Measurements from ENCODE around the gene SYT10.
"Not testable (repeated sequence)": the region's sequence is repeated elsewhere in the genome, so short reads cannot be mapped to it uniquely, and the experiment has no call there.

DNA sequence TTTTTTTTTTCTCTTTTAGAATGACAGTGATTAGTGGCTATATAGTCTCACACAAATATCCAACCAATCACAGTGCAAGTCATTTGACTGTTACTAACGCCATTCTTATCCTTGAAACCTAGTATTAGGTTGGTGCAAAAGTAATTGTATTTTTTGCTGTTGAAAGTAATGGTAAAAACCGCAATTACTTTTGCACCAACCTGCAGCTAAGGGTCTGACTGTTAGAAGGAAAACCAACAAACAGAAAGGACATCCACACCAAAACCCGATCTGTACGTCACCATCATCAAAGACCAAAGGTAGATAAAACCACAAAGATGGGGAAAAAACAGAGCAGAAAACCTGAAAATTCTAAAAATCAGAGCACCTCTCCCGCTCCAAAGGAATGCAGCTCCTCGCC, 27.2 kb downstream of the SYT10 start:
- TF ChIP-seq, protein P1, sequence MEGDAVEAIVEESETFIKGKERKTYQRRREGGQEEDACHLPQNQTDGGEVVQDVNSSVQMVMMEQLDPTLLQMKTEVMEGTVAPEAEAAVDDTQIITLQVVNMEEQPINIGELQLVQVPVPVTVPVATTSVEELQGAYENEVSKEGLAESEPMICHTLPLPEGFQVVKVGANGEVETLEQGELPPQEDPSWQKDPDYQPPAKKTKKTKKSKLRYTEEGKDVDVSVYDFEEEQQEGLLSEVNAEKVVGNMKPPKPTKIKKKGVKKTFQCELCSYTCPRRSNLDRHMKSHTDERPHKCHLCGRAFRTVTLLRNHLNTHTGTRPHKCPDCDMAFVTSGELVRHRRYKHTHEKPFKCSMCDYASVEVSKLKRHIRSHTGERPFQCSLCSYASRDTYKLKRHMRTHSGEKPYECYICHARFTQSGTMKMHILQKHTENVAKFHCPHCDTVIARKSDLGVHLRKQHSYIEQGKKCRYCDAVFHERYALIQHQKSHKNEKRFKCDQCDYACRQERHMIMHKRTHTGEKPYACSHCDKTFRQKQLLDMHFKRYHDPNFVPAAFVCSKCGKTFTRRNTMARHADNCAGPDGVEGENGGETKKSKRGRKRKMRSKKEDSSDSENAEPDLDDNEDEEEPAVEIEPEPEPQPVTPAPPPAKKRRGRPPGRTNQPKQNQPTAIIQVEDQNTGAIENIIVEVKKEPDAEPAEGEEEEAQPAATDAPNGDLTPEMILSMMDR (conservative IDR thresholded peaks at IDR 0.05 in 1 of 2, IDR thresholded peaks at IDR 0.05 in 1 of 2; ENCODE audit: low read depth in 1 of 2, low read length in 2 of 2): not testable (repeated sequence)
- not testable (repeated sequence) for TF ChIP-seq EZH2 (IDR thresholded peaks at IDR 0.05; ENCODE audit: low read length, missing control alignments)
